HG02763 (cell line): Measurements from ENCODE around the gene CRAT.

Source experiments
- ATAC-seq: cut with Tn5 transposase; IDR thresholded peaks from one replicate; pipeline ENCODE4 v1.9.1; 2021; ENCODE audit warnings: mild to moderate bottlenecking, moderate library complexity; ENCODE audit not compliant: unreplicated experiment

The CRAT gene

DNA sequence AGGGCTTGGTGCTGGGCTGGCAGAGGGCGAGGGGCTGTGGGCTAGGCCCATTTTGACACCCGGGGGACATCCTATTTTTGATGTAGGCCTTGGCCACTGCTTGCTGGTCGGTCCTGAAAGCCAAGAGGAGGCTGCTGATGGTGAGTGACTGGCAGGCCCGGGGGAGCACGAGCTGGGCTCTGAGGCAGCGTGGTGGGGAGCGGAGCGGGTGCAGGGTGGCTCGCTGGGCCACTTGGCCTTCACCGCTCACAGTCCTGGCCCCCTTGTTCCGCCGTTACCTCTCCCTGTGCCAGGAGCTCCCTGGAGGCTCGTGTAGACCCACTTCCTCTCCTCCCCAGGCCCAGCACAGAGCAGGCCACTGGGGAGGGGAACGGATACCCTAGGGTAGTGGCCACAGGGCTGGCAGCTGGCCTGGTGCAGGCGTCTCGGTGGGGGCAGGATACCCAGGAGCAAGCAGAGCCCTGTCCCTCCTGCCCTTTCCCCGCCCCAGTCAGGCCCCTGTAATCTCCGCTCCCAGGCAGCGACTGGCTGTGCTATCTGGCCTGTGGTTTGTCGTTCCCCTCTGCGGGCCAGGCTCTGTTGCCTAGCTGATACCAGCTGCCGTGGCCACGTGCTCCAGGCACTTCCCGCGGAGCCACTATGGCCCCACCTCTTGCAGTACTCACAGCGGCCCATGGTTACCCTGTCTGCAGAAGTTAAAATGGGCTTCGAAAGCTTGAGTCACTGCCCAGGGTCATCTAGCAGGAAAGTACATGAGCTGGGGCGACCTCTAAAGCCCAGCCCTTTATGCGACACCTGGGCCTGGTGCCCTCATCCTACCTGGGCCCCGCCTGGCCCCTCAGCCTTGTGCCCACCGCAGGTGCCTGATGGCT, 41.4 kb downstream of the CRAT start:
- ATAC-seq, result peak; percentile 61

DNA sequence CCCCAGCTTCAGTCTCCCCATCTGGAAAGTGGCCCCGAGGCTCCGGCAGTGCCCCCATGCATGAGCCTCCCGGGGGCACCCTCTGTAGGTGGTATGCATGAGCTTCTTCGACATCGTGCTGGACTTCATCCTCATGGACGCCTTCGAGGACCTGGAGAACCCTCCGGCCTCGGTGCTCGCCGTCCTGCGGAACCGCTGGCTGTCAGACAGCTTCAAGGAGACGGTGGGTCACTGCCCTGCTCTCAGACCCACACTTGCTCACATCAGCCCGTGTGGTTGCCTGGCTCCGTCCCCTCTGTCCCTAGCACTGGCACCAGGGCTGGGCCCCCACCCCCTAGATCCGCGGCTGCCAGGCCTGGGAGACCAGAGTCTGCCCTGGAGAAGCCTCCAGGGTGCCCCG, 42.5 kb downstream of the CRAT start:
- no peak for ATAC-seq

DNA sequence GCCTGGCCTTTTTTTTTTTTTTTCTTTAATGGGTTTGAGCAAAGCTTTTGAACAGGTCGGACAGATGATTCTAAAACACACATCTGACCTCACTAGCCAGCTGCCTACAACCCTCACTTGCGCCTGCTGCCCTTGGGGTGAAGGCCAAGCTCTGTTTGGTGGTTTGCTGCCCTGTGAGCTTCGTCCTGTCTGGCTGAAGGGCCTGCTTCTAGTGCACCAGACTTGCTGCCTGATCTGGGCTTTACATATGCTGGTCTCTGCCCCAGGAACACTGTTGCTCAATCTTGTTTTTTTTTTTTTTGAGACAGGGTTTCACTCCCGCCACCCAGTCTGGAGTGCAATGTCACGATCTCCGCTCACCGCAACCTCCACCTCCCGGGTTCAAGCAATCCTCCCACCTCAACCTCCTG, 46.1 kb downstream of the CRAT start:
- no peak for ATAC-seq

DNA sequence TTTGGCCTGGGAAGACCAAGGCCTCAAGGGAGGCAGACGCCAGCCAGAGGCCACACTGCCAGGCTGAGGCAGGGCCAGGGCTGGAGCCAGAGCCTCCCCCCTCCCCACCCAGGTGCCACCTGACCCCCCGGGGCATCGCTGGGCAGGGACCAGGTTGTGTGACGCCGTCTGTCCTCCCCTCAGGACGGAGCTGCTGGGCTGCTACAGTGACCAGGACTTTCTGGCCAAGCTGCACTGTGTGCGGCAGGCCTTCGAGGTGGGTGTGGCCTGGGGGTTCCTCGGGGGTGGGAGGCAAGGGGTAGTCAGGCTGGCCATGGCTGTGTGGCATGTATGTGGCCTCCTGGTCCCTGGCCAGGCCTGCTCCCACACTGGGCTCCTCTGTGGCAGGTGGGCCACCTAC, 47.5 kb downstream of the CRAT start:
- no peak for ATAC-seq

DNA sequence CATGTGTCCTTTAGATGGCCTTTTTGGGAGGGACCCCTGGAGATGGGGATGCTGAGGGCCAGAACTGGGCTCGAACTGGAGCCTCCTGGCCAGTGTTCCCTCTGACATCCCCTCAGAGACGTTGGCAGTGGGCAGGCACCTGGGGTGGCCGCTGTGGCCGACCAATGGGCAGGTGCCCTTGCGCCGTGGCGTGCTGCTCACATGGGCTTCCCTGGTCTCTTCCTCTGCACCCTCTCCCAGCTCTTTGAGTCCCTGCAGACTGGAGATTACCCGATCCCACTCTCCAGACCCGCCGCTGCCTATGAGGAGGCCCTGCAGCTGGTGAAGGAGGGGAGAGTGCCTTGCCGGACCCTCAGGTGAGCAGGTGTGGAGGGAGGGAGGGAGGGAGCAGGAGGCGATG, 49.6 kb downstream of the CRAT start:
- no peak for ATAC-seq

DNA sequence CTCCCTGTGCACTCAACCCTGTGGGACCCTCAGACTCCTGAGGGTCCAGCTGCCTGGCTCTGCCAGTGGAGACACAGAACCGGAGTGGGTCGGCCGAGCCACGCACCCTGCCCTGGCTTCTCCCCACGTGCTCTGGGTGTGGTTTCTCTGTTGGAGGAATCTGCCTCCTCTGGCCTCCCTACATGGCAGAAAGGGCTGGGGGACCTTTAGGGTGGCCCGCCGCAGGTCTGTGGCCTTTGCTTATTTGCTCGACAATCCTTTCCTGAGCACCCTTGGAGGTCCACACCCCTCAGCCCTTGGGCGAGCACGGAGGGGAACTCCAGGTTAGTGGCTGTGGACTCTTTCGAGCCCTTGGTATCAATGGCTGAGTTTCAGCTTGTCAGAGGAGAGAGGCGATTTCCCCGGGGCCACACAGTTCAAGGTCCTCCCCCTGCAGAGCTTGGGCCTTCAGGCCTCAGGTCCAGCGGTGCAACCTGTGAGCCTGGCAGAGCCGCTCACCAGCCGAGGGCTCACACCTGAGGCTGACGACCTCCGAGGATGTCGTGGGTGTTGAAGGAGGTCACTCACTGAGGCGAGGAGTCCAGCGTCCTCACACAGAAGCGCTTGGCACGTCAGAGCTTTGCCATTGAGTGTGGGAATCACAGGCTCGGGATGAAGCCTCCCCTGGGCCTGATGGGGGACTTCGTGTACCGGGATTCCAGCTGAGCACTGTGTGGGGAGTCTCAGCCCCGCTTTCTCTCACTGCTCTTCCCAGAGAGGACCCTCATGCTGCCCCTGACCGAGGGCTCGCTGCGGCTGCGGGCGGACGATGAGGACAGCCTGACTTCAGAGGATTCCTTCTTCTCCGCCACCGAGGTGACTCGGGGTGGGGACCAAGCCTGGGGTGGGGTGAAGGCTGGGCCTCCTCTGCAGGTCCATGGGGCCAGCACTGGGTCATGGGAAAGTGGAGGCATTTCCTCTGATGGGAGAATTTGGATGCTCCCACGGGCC, 50.5 kb downstream of the CRAT start:
- ATAC-seq, result no peak

DNA sequence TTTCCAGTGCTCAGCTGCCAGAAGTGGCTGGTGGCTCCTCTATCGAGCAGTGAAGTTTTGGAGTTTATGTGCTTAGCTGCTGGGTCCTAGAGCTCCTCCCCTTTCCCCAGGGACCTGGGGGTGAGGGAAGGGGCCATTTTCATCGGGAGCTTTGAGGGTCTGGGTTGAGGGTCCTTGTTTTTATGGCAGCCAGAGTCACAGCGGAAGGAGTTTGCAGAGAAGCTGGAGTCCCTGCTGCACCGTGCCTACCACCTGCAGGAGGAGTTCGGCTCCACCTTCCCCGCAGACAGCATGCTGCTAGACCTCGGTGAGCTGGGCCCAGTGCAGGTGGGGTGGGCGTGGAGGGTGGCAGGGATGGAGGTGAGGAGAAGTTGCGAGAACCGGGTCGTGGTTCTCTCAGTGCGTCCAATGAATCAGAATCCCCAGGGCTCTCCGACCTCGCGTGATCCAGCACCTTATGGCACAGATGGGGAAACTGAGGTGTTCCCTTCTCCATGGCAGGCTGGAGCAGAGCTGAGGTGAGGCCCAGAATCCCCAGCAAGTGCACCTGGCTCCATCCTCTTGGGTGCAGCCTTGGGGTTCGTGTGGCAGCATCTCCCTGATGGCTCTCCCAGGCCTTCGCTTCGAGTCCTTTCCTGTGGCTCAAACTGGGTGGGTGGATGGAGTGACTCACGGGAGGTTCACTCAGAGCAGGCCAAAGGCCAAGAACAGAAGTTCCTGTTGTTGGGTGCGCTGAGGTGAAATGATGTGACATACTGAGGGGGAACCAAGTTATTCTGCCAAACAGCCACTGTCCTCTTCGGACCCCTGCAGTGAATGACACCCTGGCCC, 51.4 kb downstream of the CRAT start:
- no peak for ATAC-seq

DNA sequence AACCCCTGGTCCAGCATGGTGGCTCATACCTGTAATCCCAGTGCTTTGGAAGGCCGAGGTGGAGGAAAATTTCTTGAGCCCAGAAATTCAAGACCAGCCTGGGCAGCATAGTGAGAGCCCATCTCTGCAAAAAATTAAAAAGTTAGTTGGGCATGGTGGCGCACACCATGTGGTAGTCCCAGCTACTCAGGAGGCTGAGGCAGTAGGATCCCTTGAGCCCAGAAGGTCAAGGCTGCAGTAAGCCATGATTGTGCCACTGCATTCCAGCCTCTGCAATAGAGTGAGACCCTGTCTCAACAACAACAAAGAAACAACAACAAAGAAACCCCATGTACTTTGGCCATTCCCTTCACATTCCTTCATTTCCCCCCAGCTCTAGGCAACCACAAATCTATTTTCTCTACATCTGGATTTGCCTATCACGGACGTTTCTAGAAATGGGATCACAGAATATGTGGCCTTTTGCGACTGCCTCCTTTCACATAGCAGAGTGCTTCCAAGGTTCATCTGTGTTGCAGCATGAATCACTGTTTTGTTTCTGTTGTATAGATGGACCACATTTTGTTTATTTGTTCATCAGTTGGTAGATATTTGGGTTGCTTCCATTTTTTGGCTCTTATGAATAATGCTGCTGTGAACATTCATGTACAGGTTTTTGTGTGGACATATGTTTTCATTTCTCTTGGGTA, 56.3 kb downstream of the CRAT start:
- ATAC-seq, result no peak

DNA sequence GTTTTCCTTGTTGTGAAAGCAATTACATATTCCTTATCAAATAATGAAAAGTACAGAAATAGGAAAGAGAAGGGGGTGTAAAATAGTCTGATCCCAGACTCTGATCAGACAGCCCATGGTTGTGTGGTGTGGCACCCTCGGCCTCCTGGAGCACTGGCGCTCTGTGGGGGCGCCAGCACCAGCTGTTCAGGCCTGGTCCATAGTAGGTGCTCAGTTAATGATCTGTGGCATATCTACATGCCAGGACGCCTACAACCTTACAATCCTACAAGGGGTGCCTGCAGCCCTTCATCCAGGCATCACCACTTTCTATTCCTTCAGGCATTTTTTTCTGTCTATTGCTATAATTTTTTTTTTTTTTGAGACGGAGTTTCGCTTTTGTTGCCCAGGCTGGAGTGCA, 57.6 kb downstream of the CRAT start:
- no peak for ATAC-seq

DNA sequence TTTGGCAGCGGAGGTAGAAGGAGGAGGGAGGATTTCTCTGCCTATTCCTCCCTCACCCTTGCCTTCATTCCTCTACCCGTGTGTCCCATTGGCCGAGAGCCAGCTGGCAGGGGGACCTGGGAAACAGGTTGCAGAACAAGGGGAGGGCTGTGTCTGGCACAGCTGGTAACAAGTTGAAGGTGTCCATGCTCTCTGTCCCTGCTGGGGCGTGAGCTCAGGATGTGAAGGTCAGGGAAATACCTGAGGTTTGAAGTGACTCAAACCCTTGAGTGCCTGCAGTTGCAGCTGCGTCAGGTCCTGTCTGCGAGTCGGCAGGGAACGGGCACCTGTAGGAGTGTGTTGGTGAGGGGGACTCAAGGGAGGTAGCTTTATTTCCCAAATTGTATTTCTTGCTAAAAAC, 58.0 kb downstream of the CRAT start:
- no peak for ATAC-seq
